K562 (cell line): ENCODE data around the gene ADARB2. TPM values are rescaled to one million over a fixed set of nuclear protein-coding genes. Genes with fewer than 3 reads are reported as not detected.
A peak's percentile ranks its signal among the peaks of the same experiment; 100 is the strongest.

Experiments used
- ATAC-seq: fragments of 200-7000 bp; cut with Tn5 transposase; 3 replicates; pipeline ENCODE4 v1.9.1; 2020; ENCODE audit warnings: moderate library complexity
- BruUV-seq: library from RNA; stranded (reverse); fragments of 400-500 nt; replicated peaks from 2 replicates; lab custom pipeline; 2021; lab: Mats Ljungman, UMichigan
- CTCF ChIA-PET: fragments of 300-600 bp; formaldehyde crosslinking; extraction: SDS; loops from one replicate; lab custom pipeline; 2021; ENCODE audit warnings: low intra/inter-chr PET ratio; lab: Yijun Ruan, JAX
- POLR2A ChIA-PET: fragments of 300-600, 350-650 bp; sonication (Branson Sonifier 250); formaldehyde crosslinking; extraction: SDS; loops from one replicate; lab custom pipeline; 2021; ENCODE audit warnings: antibody characterized with exemption, inconsistent platforms; lab: Yijun Ruan, JAX
- DNase-seq, 4 experiments: peaks; one replicate each; pipeline versions ENCODE4 v3.0.0 to v3.0.0-alpha.2; 2011 to 2018; ENCODE audit warnings: low spot score in 3 of 4, mixed read lengths in 3 of 4; ENCODE audit errors: extremely low read depth in 1 of 4
- FAIRE-seq: peaks from 2 replicates; lab custom pipeline; 2011; peaks lifted over from hg19 to GRCh38; lab: Jason Lieb, UNC
- H2AFZ ChIP-seq: 2 replicates; pipeline ENCODE4 v1.6.0; 2011; ENCODE audit warnings: low read depth, low read length, control low read depth, inconsistent platforms
- H3K27ac ChIP-seq: fragments of 200-600 bp; 3 replicates; pipeline ENCODE4 v1.8.0; 2011; ENCODE audit warnings: low read depth, mild to moderate bottlenecking, control low read depth, inconsistent platforms, low read length, moderate library complexity, mixed read lengths; ENCODE audit errors: extremely low read depth
- H3K27me3 ChIP-seq, 2 experiments: fragments of 300-600 bp in 1 of 2; 2 replicates in 1 of 2; 3 replicates in 1 of 2; pipeline versions ENCODE4 v1.6.0 to v1.8.0; 2011; ENCODE audit warnings: inconsistent platforms in 2 of 2, low read length in 2 of 2, mild to moderate bottlenecking in 1 of 2, mixed read lengths in 1 of 2, moderate library complexity in 1 of 2; ENCODE audit not compliant: control insufficient read depth in 2 of 2, insufficient read depth in 2 of 2
- H3K36me3 ChIP-seq: fragments of 300-600 bp; 3 replicates; pipeline ENCODE4 v1.8.0; 2011; ENCODE audit warnings: mild to moderate bottlenecking, low read length, inconsistent platforms; ENCODE audit not compliant: control insufficient read depth, insufficient read depth
- H3K4me1 ChIP-seq, 2 experiments: fragments of 200-600 bp in 1 of 2; replicated peaks in 1 of 2; 2 replicates in 1 of 2; 3 replicates in 1 of 2; pipeline versions ENCODE4 v1.5.1 to v1.8.0; 2011; ENCODE audit warnings: inconsistent platforms in 2 of 2, low read length in 2 of 2, mild to moderate bottlenecking in 1 of 2, mixed read lengths in 1 of 2, moderate library complexity in 1 of 2; ENCODE audit not compliant: control insufficient read depth in 2 of 2, insufficient read depth in 2 of 2
- H3K4me2 ChIP-seq: 2 replicates; pipeline ENCODE4 v1.6.1; 2011; ENCODE audit warnings: low read length, control low read depth, inconsistent platforms, mixed read lengths; ENCODE audit not compliant: insufficient read depth
- H3K4me3 ChIP-seq: fragments of 200-600 bp; sonication (generic), shearing (Covaris generic); 2 replicates; pipeline ENCODE4 v1.5.1; 2016; ENCODE audit warnings: control low read depth, inconsistent platforms
- H3K79me2 ChIP-seq: fragments of 200-600 bp; 3 replicates; pipeline ENCODE4 v1.8.0; 2011; ENCODE audit warnings: low read length, inconsistent platforms; ENCODE audit not compliant: control insufficient read depth, insufficient read depth
- H3K9ac ChIP-seq, 2 experiments: 2 replicates each; pipeline versions ENCODE4 v1.6.0 to v1.6.1; 2011; ENCODE audit warnings: low read depth in 2 of 2, low read length in 2 of 2, control low read depth in 1 of 2, inconsistent platforms in 1 of 2, mild to moderate bottlenecking in 1 of 2, mixed read lengths in 1 of 2; ENCODE audit not compliant: insufficient read depth in 1 of 2
- H3K9me1 ChIP-seq: one replicate; pipeline ENCODE4 v1.6.0; 2011; ENCODE audit warnings: inconsistent platforms, mild to moderate bottlenecking, low read length, moderate library complexity; ENCODE audit not compliant: control insufficient read depth, insufficient read depth
- H3K9me3 ChIP-seq: replicated peaks from 2 replicates; pipeline ENCODE4 v1.5.1; 2011; ENCODE audit warnings: low read depth, low read length, inconsistent platforms; ENCODE audit not compliant: control insufficient read depth, insufficient read depth
- H4K20me1 ChIP-seq: replicated peaks from 2 replicates; pipeline ENCODE4 v1.6.1; 2011; ENCODE audit warnings: low read length, inconsistent platforms, mixed read lengths; ENCODE audit not compliant: control insufficient read depth, insufficient read depth
- BHLHE40 ChIP-seq: IDR thresholded peaks from 2 replicates; pipeline ENCODE4 v1.6.1; 2011; ENCODE audit warnings: low read length, improper control_type of control experiment
- CTCF ChIP-seq, 3 experiments: IDR thresholded peaks in 2 of 3; conservative IDR thresholded peaks in 1 of 3; 2 replicates each; pipeline ENCODE4 v1.5.1; 2011 to 2012; ENCODE audit warnings: low read length in 3 of 3, mild to moderate bottlenecking in 3 of 3, control low read depth in 2 of 3, improper control_type of control experiment in 1 of 3, inconsistent platforms in 1 of 3, low read depth in 1 of 3, mixed read lengths in 1 of 3, moderate library complexity in 1 of 3; ENCODE audit not compliant: insufficient read depth in 2 of 3
- RAD21 ChIP-seq, 2 experiments: fragments of 250-450 bp in 1 of 2; fragments of 450-650 bp in 1 of 2; sonication (Bioruptor Pico) in 1 of 2; formaldehyde crosslinking in 1 of 2; IDR thresholded peaks in 1 of 2; conservative IDR thresholded peaks in 1 of 2; 2 replicates each; pipeline versions ENCODE4 v1.4.0 to v1.8.0; 2020 to 2022; ENCODE audit warnings: mild to moderate bottlenecking in 2 of 2, moderate library complexity in 1 of 2
- TCF3 ChIP-seq: sonication (generic); formaldehyde crosslinking; IDR thresholded peaks from 2 replicates; pipeline ENCODE4 v1.4.0; 2020; ENCODE audit warnings: mild to moderate bottlenecking, missing genetic modification reagents
- ZNF274 ChIP-seq: IDR thresholded peaks from 2 replicates; pipeline ENCODE4 v1.6.1; 2011; ENCODE audit warnings: low read depth, mild to moderate bottlenecking, low read length, moderate library complexity, borderline replicate concordance
- ZNF695 ChIP-seq: fragments of 450-650 bp; formaldehyde crosslinking; IDR thresholded peaks from 2 replicates; pipeline ENCODE4 v1.4.0; 2020; ENCODE audit warnings: mild to moderate bottlenecking, moderate library complexity
- WGBS: fragments of 100-300 bp; shearing (Covaris generic); methylation state at CpG from one replicate; pipeline ENCODE4 v1.1.6; 2016; ENCODE audit warnings: low coverage, mixed read lengths; ENCODE audit not compliant: insufficient coverage; ENCODE audit errors: missing lambda C conversion rate; 5-methylcytosine and 5-hydroxymethylcytosine counted together
- in situ Hi-C: fragments of 300-500 bp; cut with MboI; formaldehyde crosslinking; loops from 4 replicates; pipeline ENCODE4 v1.15.0; 2018; ENCODE audit warnings: inconsistent platforms, mixed read lengths
- intact Hi-C: fragments of 100-400 bp; cut with micrococcal nuclease; formaldehyde crosslinking; loops from 2 replicates; pipeline ENCODE4 v1.14.2; 2022
- polyA plus RNA-seq, 8 experiments: library from polyadenylated mRNA; depleted of rRNA in 4 of 8; stranded (reverse) in 5 of 8; unstranded in 3 of 8; fragments of >200 nt; fragmentation: Nextera tagmentation in 2 of 8; fragmentation: Illumina TruSeq in 1 of 8; extraction: Ambion mirVana in 2 of 8; extraction: Trizol in 1 of 8; gene quantifications; 2 replicates each; pipeline versions ENCODE4 v1.2.1 to v1.2.3, GENCODE V29; 2011 to 2014; ENCODE audit warnings: inconsistent platforms in 1 of 8, missing spikeins in 1 of 8
- total RNA-seq, 7 experiments: library from RNA; depleted of rRNA in 6 of 7; stranded (reverse); fragments of >200 nt in 6 of 7; fragmentation: Illumina TruSeq in 2 of 7; extraction: Trizol in 2 of 7; gene quantifications; 2 replicates each; pipeline versions ENCODE4 v1.2.1 to v1.2.3, GENCODE V29; 2011 to 2021; ENCODE audit warnings: low replicate concordance in 1 of 7

Gene ADARB2
- total and polyA plus RNA-seq, 9 of the 15 experiments (the other 6 are each of a cell fraction or from before 2014, with no cell fraction given) = not detected

GRCh38 chr10:1379601-1380000 is 357.7 kb downstream of the ADARB2 start:
- Histone ChIP-seq H4K20me1 (peaks cover 4% of the 10 kb centered on the region; the same call in 1 of the 2 replicates), H3K4me2 (no peak overlapping the region), H3K4me3 (no peak overlapping the region), H2AFZ (no peak overlapping the region), H3K9me3 (no peaks in the 10 kb centered on the region), H3K36me3 (no peaks in the 10 kb centered on the region), H3K79me2 (no peaks in the 10 kb centered on the region), H3K27ac (no peak overlapping the region), H3K27me3 (peaks cover 11 to 36% of the 10 kb centered on the region in 2 experiments; a peak in 4 of 5 replicates), H3K9ac (no peak overlapping the region), H3K4me1 (no peaks in the 10 kb centered on the region), H3K9me1 (no peaks in the 10 kb centered on the region)
- no TSS peak for BruUV-seq
- ChIA-PET POLR2A (no interaction called here), CTCF (no interaction called here)
- no peak for TF ChIP-seq ZNF274
- no peak for TF ChIP-seq BHLHE40
- TF ChIP-seq TCF3 (CRISPR knock-in tag) = no peak
- TF ChIP-seq ZNF695 = no peak
- TF ChIP-seq CTCF (IDR thresholded peaks at IDR 0.05 in 2 of 3, conservative IDR thresholded peaks at IDR 0.05 in 1 of 3; ENCODE audit: insufficient read depth in 2 of 3, low read depth in 1 of 3, low read length in 3 of 3) = peak; percentile 17 to 40 (median 37); a peak in 4 of 6 replicates
- TF ChIP-seq RAD21 (CRISPR knock-in tag; conservative IDR thresholded peaks at IDR 0.05 in 1 of 2, IDR thresholded peaks at IDR 0.05 in 1 of 2) = peak in 1 of 2 experiments; percentile 48; a peak in 2 of 4 replicates
- 1% methylated on average over 9 of the region's 9 CpGs for WGBS
- ATAC-seq (peak; percentile 60; the same call in 1 of the 3 replicates), FAIRE-seq (no peak), DNase-seq (peak in 1 of 4 experiments; percentile 9)
- in situ Hi-C loops (no loop called here), intact Hi-C loops (no loop called here)
